Measurements from ENCODE around the gene PCYT1B. TPM values are rescaled to one million over a fixed set of nuclear protein-coding genes. Genes with fewer than 3 reads are reported as not detected.
"Not testable (repeated sequence)": the region's sequence is repeated elsewhere in the genome, so short reads cannot be mapped to it uniquely, and the experiment has no call there.

The PCYT1B gene
- total RNA-seq, 2 donors from 2014 or later = 1.1 to 3.5 TPM

DNA sequence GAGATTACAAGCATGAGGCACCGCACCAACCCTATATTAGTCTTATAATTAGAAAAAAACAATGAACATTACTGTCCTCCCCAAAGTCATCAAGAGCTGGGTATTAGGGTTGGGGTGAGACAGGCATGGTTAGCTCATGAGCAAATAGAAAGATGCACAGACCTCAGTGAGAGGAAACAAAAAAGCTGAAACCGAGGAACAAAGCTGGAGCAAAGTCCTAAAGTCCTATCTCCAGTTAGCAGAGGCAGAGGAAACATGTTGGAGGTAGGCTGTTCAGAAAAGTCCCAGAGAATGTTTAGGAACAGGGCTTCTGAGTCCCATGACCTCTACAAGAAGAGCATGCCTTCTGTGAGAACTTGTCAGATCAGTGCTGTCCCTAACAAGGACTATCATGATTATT is 4.6 kb upstream of the PCYT1B start:
- intact Hi-C loops (cut with DNase I) = no loop called here
- no peak for DNase-seq (ENCODE audit: low spot score)

DNA sequence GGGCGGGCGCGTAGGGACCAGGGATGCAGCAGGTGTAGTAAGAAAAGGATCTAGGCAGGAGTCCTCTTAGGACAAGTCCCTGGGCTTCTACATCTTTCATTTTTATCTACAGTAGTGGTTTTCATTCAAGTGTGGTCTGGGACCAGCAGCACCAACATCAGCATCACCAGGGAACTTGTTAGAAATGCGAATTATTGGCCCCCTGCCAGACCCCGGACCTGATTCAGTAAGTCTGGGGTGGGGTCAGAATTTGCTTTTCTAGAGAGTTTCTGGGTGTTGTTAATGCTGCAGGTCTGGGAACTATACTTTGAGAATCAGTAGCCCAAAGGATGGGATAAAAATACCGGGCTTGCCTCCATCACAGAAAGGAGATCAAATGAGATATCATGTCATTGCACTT is 1.3 kb upstream of the PCYT1B start:
- intact Hi-C loops (cut with DNase I) = no loop called here
- DNase-seq (ENCODE audit: low spot score) = no peak

DNA sequence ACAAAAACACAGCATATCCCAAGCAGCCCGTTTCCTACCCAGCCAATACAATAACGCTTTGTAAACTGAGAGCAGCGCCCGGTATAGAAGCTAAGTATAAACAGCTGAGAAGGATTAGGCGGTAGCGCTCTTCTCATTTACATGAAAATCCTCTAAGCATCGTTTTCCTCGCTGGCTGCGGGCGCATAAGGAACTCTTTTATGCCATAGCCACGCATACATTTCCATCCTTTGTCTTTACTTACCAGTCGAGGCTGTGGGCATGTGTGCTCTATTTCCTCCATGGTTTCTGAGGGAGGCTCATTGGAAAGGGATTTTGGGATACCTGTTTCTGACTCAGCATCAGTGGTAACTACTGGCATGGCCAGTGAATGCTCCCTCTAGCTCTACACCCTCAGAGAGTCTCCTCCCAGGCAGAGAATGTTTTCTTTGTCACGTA is 383 bp downstream of the PCYT1B start:
- DNase-seq (ENCODE audit: low spot score) = no peak
- intact Hi-C loops (cut with DNase I) = no loop called here

DNA sequence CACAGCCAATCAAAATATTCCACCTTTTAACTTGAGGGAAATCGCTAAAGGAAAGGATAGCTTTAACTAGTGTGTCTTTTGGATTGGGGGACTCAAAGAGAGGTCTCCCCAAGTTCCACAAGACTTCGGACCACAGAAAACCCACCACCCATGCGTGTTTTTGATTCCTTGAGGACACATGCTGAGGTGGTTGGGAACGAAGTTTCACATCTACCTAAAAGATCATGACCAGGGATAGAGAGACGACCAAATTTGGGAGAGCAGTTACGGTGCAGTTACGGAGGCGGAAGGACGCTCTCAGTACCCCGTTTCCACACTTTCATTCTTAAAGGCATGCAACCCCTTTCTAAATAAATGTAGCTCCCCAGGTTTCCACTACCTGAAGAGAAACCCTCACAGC is 1.1 kb downstream of the PCYT1B start:
- intact Hi-C loops (cut with DNase I) = no loop called here
- no peak for DNase-seq (ENCODE audit: low spot score)

DNA sequence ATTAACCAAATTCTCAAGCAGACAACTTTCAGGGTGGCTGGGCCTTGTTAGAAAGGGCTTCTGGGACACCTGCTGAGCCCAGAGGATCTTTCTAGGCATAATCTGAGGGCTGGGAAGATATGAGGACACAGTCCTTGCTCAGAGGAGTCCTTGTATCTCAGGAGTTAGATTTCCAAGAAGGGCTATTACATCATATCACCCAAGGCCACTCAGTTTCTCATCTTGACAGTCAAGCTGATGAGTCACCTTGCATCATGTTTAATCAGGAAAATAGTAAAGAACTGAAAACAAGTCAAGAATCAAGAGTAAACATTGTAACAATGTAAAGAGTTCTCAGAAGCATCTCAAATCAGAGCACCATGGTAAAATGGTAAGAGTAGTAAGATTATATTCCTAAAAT is 4.0 kb downstream of the PCYT1B start:
- no peak for DNase-seq (ENCODE audit: low spot score)
- intact Hi-C loops (cut with DNase I) = no loop called here

DNA sequence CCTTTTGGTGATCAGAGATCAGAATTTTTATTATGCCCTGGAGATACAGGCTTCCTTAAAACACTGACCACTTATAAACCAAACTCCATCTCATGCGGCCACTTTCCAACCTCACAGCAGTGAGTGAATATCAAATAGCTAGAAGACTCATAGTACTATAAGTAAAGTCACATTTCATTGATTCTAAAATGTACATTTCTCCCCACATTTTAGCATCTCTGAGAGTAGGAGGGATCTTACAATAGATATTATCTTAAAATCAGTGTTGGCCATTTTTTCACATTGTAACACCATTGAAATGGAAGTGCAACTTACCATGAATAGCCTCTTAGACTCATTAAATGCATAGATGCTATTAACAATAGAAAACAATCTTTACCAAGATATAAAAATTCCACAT is 17.4 kb downstream of the PCYT1B start:
- DNase-seq (ENCODE audit: low spot score) = no peak
- intact Hi-C loops (cut with DNase I) = no loop called here

DNA sequence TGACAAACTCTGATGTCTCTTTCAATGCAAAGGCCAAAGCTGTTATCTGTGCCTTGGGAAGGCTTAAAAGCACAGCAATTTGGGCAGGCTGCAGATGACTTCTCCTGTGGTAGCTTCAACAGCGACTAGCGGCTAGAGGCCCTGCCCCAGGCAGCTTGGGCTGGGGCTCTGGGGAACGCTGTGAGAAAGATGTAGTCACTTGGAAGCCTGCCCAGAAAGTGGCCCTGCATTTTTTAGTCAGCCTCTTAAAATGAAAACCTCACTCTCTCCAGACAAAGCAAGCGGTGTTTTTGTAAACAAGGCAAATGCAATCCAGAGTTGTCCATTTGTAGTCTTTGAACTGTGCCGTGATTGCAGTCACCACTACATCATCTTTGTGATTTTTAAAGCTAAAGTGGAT is 27.5 kb downstream of the PCYT1B start:
- no peak for DNase-seq (ENCODE audit: low spot score)
- intact Hi-C loops (cut with DNase I) = no loop called here

DNA sequence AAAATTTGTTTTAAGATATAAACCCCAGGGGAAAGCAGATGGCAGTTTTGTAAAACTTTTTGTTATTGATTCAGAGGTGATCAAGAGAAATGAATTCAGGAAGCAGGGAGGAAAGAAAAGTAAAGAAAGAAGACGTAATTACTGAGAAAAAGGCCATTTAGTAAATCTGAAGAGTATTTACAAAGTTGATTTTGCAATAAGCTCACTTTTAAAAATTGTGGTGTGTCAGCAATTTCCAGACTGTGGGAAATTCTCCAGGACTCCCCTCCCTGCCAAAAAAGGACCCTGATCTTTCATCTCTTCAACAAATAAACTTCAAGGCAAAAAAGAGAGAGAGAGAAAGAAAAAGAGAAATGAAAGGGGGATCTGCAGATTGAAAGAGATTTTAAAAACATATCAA is 36.6 kb downstream of the PCYT1B start:
- intact Hi-C loops (cut with DNase I) = no loop called here
- DNase-seq (ENCODE audit: low spot score) = no peak

DNA sequence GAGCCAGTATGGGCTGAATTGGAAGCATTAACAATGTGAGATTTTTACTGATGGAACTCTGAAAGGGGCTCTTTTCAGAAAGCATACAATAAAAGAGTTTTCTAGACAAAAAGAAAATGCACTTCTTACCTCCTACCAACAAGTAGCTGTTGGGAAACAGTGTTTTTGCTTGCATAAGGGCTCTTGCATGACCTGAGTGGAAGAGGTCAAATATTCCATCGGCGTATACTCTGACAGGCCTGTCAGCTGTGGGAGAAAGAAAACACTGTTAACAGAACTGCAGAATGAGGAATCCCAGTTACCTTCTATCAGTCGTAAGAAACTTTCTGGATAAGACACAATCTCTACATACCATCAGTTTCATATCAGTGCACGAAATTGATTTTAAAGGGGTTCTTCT is 39.5 kb downstream of the PCYT1B start:
- intact Hi-C loops (cut with DNase I) = no loop called here
- DNase-seq (ENCODE audit: low spot score) = no peak

DNA sequence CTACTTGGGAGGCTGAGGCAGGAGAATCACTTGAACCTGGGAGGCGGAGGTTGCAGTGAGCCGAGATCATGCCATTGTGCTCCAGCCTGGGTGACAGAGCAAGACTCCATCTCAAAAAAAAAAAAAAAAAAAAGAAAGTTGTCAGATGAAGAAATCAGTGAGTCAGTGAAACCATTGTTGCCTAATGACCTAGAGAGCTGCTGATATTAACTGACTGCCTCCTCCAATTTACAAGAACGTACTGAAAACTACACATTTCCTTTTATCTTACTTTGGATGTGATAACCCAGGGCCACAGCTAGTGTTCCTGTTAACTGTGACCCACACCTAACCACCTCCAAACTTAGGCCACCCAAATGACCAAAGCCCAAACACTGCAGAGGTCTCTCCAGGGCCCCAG is 41.2 kb downstream of the PCYT1B start:
- DNase-seq (ENCODE audit: low spot score); intact Hi-C loops (cut with DNase I): not testable (repeated sequence)

DNA sequence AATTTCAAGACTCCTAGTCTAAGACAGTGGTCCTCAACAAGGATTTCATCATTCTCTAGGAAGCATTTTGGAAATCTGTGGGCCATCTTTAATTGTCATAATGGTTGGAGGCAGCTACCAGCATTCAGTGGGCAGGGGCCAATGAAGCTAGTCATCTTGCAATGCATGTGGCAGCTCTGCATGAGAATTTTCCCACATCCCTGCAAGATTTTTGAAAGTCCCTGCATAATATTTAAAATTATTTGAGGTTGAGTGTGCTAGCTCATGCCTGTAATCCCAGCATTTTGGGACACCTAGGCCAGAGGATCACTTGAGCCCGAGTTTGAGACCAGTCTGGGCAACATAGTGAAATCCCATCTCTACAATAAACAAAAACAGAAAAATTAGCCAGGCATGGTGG is 44.0 kb downstream of the PCYT1B start:
- intact Hi-C loops (cut with DNase I) = no loop called here
- no peak for DNase-seq (ENCODE audit: low spot score)

DNA sequence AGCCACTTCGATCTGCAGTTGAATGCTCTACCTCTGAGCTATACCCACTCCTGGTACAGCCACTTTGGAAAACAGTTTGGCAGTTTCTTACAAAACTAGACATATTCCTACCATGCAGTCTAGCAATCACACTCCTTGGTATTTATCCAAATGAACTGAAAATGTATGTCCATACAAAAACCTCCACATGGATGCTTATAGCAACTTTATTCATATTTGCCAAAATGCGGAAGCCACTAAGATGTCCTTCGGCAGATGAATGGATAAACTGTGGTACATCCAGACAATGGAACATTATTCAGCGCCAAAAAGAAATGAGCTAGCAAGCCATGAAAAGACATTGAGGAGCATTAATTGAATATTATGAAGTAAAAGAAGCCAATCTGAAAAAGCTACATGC is 45.3 kb downstream of the PCYT1B start:
- DNase-seq (ENCODE audit: low spot score) = no peak
- intact Hi-C loops (cut with DNase I) = no loop called here

DNA sequence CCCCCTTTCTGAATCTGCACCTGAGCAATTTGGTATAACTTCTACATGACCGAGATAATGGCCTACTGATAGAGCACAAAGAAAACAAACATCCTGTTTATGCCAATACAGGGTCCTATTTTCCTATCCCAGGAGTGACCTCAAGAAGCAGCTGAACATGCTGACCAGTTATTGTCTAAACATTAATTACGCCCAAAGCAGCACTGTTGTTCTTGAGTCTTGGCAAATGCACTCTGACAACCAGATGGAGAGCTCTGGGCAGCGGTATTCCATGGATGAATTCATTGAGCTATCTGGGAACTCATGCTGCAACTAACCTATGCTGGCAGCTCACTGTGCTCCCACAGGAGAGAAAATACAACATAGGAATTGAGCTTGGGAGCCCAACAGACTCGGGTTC is 52.6 kb downstream of the PCYT1B start:
- DNase-seq (ENCODE audit: low spot score) = no peak
- intact Hi-C loops (cut with DNase I) = no loop called here

DNA sequence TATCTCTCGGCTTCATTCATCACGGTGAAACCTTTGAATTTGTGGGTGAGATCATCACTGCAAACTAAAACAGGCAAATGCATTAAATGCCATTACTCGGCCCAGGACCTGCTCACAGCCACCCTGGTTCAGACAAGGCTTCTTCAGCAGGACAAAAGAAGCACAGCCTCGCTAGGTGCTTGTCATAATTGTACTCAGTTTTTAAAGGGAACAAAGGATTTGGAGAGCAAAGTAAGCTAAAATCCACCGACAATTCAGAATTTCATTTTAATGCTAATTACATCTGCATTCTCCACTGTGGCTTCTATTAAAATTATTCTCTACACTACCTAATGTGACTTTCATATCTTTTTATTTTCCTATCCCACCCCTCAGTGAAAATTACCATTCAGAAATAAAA is 57.0 kb downstream of the PCYT1B start:
- DNase-seq (ENCODE audit: low spot score) = no peak
- intact Hi-C loops (cut with DNase I) = no loop called here

DNA sequence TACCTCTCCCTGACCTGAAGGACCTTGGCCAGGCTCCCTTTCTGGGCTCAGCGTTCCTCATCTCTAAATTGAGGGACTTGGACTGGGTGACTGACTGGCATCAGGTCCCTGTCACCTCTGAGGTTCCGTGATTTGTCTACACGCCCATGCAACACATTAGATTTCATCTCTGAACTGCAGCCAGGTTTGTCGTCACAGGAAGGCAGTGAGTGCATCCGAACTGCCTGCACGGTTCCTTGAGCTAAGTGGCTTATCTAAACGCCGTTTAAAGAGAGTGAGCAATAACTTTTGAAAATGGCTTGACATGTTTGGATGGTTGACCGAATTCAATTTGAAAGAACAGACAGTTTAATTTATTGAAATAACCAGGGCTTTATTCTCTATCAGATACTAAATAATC is 70.1 kb downstream of the PCYT1B start:
- intact Hi-C loops (cut with DNase I) = no loop called here

DNA sequence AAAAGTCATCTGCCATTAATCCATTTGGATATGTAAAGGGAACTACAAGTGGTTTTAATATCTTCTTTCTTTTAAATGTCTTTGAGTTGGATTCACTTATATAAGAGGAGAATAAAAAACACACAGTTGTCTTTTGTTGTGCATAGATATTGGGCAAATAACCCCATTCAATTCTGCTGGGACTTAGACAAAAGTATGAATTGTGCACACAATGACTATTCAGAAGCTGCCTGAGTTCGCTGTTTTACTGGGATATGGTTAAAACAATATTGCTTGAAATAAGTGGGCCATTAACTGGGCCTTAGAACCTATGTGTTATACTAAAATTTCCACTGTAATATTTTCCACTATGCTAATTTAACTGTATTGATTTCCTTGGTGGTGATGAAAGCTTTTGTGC is 71.7 kb downstream of the PCYT1B start:
- DNase-seq (ENCODE audit: low spot score) = no peak
- intact Hi-C loops (cut with DNase I) = no loop called here

More for the DNA sequence above, 70.1 kb downstream of the PCYT1B start:
- no peak for DNase-seq (ENCODE audit: low spot score)

DNA sequence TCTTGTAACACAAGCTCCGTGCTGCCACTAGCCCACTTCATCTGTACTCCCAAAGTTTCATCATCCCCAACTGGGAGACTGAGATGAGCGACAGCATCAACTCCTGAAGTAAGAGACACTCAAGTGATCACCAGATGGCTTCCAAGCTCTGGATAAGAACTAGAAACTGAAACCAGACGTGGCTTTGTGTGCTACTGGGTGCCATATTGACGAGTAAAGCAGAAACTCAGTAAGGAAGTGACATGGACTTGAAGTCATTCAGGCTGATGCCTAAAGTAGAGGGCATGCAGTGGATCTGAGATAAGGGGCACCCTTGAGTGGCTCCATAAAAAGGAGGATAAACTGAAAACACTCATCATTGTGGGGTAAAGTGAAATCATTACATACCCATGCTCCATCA is 72.4 kb downstream of the PCYT1B start:
- intact Hi-C loops (cut with DNase I) = no loop called here
- no peak for DNase-seq (ENCODE audit: low spot score)

DNA sequence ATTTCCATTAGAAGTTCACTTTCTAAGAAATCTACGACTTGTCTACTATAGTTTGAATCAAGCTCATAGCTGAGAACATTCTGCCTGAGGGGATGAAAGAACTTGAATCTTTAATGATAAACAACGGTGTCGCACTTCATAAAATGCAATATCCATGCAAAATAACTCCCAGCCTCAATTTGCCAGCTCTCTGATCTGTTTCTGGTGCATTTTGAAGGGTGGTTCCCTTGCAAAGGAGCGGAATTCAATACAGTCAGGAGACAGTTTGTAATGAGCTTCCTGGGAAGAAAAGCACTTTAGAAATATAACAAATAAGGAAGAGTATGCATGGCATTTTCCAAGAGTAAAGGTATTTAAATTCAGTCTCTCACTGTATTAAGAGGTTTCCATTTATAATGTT is 80.0 kb downstream of the PCYT1B start:
- DNase-seq (ENCODE audit: low spot score) = no peak
- intact Hi-C loops (cut with DNase I) = no loop called here

DNA sequence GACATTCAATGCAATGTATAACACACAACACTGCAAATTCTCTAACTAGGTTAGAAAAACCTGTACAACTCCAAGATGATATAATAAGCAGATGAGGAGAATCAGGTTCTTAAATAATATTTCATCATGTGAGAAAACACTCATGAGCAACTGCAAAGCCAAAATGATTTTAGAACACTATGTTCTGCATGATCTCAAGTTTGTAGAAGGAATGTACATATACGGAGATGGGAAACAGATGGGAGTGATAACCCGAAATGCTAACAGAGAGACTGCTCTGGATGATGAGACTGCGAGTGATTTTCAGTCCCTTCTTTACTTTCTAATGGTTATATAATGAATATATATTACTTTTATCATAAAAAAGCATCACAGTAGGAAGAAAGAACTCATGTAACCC is 80.9 kb downstream of the PCYT1B start:
- intact Hi-C loops (cut with DNase I) = no loop called here
- no peak for DNase-seq (ENCODE audit: low spot score)

DNA sequence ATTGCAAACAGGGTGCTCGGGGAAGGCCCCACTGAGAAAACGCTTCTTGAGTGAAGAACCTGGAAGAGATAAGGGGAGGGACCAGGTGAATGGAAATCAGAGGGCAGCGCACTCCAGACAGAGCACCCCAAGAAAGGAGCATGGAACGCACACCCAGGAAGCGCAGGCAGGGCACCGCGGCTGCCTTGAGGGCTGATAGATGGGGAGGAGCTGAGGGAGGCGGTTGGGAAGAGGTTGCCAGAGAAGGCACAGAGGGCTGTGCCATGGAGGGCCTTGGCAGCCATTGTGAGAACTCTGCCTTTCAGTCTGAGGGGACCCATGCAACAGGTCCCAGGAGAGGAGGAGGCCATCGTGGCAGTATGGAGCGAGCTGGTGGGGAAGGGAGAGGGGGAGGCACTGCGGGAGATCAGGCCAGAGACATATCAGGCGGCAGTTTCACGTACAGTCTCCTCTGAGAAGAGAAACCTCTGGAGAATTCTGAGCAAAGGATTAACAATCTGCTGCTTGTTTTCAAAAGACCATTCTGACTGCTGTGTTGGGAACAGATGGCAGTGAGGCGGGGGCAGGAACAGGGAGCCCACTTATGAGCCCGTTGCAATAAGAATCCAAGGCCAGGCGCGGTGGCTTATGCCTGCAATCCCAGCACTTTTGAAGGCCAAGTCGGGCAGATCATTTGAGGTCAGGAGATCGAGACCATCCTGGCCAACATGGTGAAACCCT is 83.7 kb downstream of the PCYT1B start:
- intact Hi-C loops (cut with DNase I) = no loop called here
- DNase-seq (ENCODE audit: low spot score) = no peak

DNA sequence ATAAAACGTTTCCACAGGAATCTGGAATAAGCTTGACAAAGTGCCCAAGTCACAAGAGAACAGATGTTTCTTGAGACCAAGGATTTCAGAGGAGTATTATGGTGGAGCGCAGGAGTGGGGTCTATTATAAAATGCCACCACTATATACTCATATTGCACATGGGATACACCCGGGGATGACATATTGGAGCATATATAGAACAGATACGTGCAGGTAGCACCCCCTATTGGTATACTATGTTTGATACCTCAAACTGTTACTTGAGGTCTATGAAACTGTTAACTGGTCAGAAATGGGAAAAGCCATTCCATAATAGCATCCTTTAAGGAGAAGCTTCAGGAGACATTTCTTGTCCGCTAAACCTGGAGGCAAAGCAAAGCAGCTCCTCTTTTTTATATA is 86.0 kb downstream of the PCYT1B start:
- DNase-seq (ENCODE audit: low spot score) = no peak
- intact Hi-C loops (cut with DNase I) = no loop called here

DNA sequence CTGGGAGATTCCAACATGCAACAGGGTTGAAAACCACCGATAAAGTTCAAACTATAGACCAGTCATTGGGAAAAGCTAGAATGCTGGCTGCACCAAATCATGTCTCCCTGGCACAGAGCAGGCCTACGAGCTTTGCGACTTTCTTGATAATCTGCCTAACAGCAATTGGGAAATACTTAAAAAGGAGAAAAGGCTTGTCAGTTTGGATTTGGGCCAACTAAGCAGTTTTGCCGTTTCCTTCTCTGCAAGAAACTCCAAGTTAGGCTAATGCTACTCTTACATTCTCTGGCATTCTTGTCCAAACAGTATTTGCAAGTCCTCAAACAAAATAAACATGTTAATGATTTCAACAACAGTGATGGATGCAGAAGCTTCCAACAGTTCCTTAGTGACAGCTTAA is 94.1 kb downstream of the PCYT1B start:
- intact Hi-C loops (cut with DNase I) = no loop called here
- DNase-seq (ENCODE audit: low spot score) = no peak
